ENCODE measurements around the gene CCNDBP1.

Gene CCNDBP1

GRCh38 chr15:43207024-43207423 lies 21.8 kb downstream of the CCNDBP1 start:
- no peaks in the 10 kb centered on the region for H3K9me3 ChIP-seq (ENCODE audit: insufficient read depth, low read length)
- TF ChIP-seq YY1 (IDR thresholded peaks at IDR 0.05; ENCODE audit: insufficient read depth, insufficient read length) (no peak), SUZ12 (IDR thresholded peaks at IDR 0.05; ENCODE audit: extremely low read depth, insufficient read depth, insufficient read length) (no peak), ZNF274 (IDR thresholded peaks at IDR 0.05; ENCODE audit: low read depth, low read length) (no peak)
- H3K4me3 ChIP-seq (ENCODE audit: insufficient read length, low read depth) = no peak overlapping the region
- H3K4me1 ChIP-seq (ENCODE audit: insufficient read depth, insufficient read length) = peaks cover 8% of the 10 kb centered on the region
- H3K36me3 ChIP-seq (ENCODE audit: insufficient read depth, insufficient read length, low read length) = no peaks in the 10 kb centered on the region
- H3K27me3 ChIP-seq (ENCODE audit: insufficient read depth, insufficient read length) = no peaks in the 10 kb centered on the region
- DNase-seq (ENCODE audit: low read depth, low spot score) = no peak
- H3K9ac ChIP-seq (ENCODE audit: insufficient read length, low read depth) = no peak overlapping the region

- no peak for TF ChIP-seq ZNF274 (IDR thresholded peaks at IDR 0.05; ENCODE audit: low read depth, low read length)
- TF ChIP-seq SUZ12 (IDR thresholded peaks at IDR 0.05; ENCODE audit: extremely low read depth, insufficient read depth, insufficient read length) = no peak
- no peak for TF ChIP-seq YY1 (IDR thresholded peaks at IDR 0.05; ENCODE audit: insufficient read depth, insufficient read length)
- peaks cover 8% of the 10 kb centered on the region for H3K4me1 ChIP-seq (ENCODE audit: insufficient read depth, insufficient read length)
- no peak for DNase-seq (ENCODE audit: low read depth, low spot score)
- H3K27me3 ChIP-seq (ENCODE audit: insufficient read depth, insufficient read length) = no peaks in the 10 kb centered on the region
- H3K4me3 ChIP-seq (ENCODE audit: insufficient read length, low read depth) = no peak overlapping the region
- H3K9ac ChIP-seq (ENCODE audit: insufficient read length, low read depth) = no peak overlapping the region
- H3K9me3 ChIP-seq (ENCODE audit: insufficient read depth, low read length) = no peaks in the 10 kb centered on the region
- no peaks in the 10 kb centered on the region for H3K36me3 ChIP-seq (ENCODE audit: insufficient read depth, insufficient read length, low read length)
Measured at GRCh38 chr15:43208052-43209002, 23.1 kb downstream of the CCNDBP1 start.

GRCh38 chr15:43209059-43209824 lies 24.0 kb downstream of the CCNDBP1 start:
- DNase-seq (ENCODE audit: low read depth, low spot score) = no peak

GRCh38 chr15:43210172-43210745 lies 25.1 kb downstream of the CCNDBP1 start:
- no peaks in the 10 kb centered on the region for H3K27me3 ChIP-seq (ENCODE audit: insufficient read depth, insufficient read length)

More at GRCh38 chr15:43209059-43209824, 24.0 kb downstream of the CCNDBP1 start:
- H3K4me3 ChIP-seq (ENCODE audit: insufficient read length, low read depth) = no peak overlapping the region
- H3K36me3 ChIP-seq (ENCODE audit: insufficient read depth, insufficient read length, low read length) = no peaks in the 10 kb centered on the region
- TF ChIP-seq SUZ12 (IDR thresholded peaks at IDR 0.05; ENCODE audit: extremely low read depth, insufficient read depth, insufficient read length) = no peak
- TF ChIP-seq ZNF274 (IDR thresholded peaks at IDR 0.05; ENCODE audit: low read depth, low read length) = no peak
- no peak for TF ChIP-seq YY1 (IDR thresholded peaks at IDR 0.05; ENCODE audit: insufficient read depth, insufficient read length)
- H3K4me1 ChIP-seq (ENCODE audit: insufficient read depth, insufficient read length) = peaks cover 8% of the 10 kb centered on the region
- H3K9ac ChIP-seq (ENCODE audit: insufficient read length, low read depth) = no peak overlapping the region
- H3K27me3 ChIP-seq (ENCODE audit: insufficient read depth, insufficient read length) = no peaks in the 10 kb centered on the region
- no peaks in the 10 kb centered on the region for H3K9me3 ChIP-seq (ENCODE audit: insufficient read depth, low read length)

GRCh38 chr15:43210807-43211206 lies 25.6 kb downstream of the CCNDBP1 start:
- Histone ChIP-seq H3K4me1 (ENCODE audit: insufficient read depth, insufficient read length) (peaks cover 8% of the 10 kb centered on the region), H3K9ac (ENCODE audit: insufficient read length, low read depth) (no peak overlapping the region), H3K4me3 (ENCODE audit: insufficient read length, low read depth) (no peak overlapping the region), H3K9me3 (ENCODE audit: insufficient read depth, low read length) (no peaks in the 10 kb centered on the region), H3K36me3 (ENCODE audit: insufficient read depth, insufficient read length, low read length) (no peaks in the 10 kb centered on the region), H3K27me3 (ENCODE audit: insufficient read depth, insufficient read length) (no peaks in the 10 kb centered on the region)
- TF ChIP-seq SUZ12 (IDR thresholded peaks at IDR 0.05; ENCODE audit: extremely low read depth, insufficient read depth, insufficient read length) = no peak
- no peak for TF ChIP-seq ZNF274 (IDR thresholded peaks at IDR 0.05; ENCODE audit: low read depth, low read length)
- TF ChIP-seq YY1 (IDR thresholded peaks at IDR 0.05; ENCODE audit: insufficient read depth, insufficient read length) = no peak
- DNase-seq (ENCODE audit: low read depth, low spot score) = no peak

More at GRCh38 chr15:43210172-43210745, 25.1 kb downstream of the CCNDBP1 start:
- Histone ChIP-seq H3K4me1 (ENCODE audit: insufficient read depth, insufficient read length) (peaks cover 8% of the 10 kb centered on the region), H3K4me3 (ENCODE audit: insufficient read length, low read depth) (no peak overlapping the region), H3K36me3 (ENCODE audit: insufficient read depth, insufficient read length, low read length) (no peaks in the 10 kb centered on the region), H3K9ac (ENCODE audit: insufficient read length, low read depth) (no peak overlapping the region), H3K9me3 (ENCODE audit: insufficient read depth, low read length) (no peaks in the 10 kb centered on the region)
- no peak for TF ChIP-seq SUZ12 (IDR thresholded peaks at IDR 0.05; ENCODE audit: extremely low read depth, insufficient read depth, insufficient read length)
- no peak for TF ChIP-seq YY1 (IDR thresholded peaks at IDR 0.05; ENCODE audit: insufficient read depth, insufficient read length)
- TF ChIP-seq ZNF274 (IDR thresholded peaks at IDR 0.05; ENCODE audit: low read depth, low read length) = no peak
- no peak for DNase-seq (ENCODE audit: low read depth, low spot score)

- no peak overlapping the region for H3K9ac ChIP-seq (ENCODE audit: insufficient read length, low read depth)
- no peaks in the 10 kb centered on the region for H3K9me3 ChIP-seq (ENCODE audit: insufficient read depth, low read length)
- peaks cover 8% of the 10 kb centered on the region for H3K4me1 ChIP-seq (ENCODE audit: insufficient read depth, insufficient read length)
- TF ChIP-seq ZNF274 (IDR thresholded peaks at IDR 0.05; ENCODE audit: low read depth, low read length) (no peak), YY1 (IDR thresholded peaks at IDR 0.05; ENCODE audit: insufficient read depth, insufficient read length) (no peak), SUZ12 (IDR thresholded peaks at IDR 0.05; ENCODE audit: extremely low read depth, insufficient read depth, insufficient read length) (no peak)
- H3K36me3 ChIP-seq (ENCODE audit: insufficient read depth, insufficient read length, low read length) = no peaks in the 10 kb centered on the region
- no peaks in the 10 kb centered on the region for H3K27me3 ChIP-seq (ENCODE audit: insufficient read depth, insufficient read length)
- no peak overlapping the region for H3K4me3 ChIP-seq (ENCODE audit: insufficient read length, low read depth)
- no peak for DNase-seq (ENCODE audit: low read depth, low spot score)
Measured at GRCh38 chr15:43211224-43211735, 26.1 kb downstream of the CCNDBP1 start.
